HepG2 (cell line): ENCODE data around the gene LYZL6. TPM values are rescaled to one million over a fixed set of nuclear protein-coding genes. Genes with fewer than 3 reads are reported as not detected.

Source experiments
- ATAC-seq: fragments of 200-7000 bp; cut with Tn5 transposase; 3 replicates; pipeline ENCODE4 v1.9.1; 2020; ENCODE audit warnings: mild to moderate bottlenecking, moderate library complexity
- BruUV-seq: library from RNA; stranded (reverse); fragments of 400-500 nt; replicated peaks from 2 replicates; lab custom pipeline; 2021; lab: Mats Ljungman, UMichigan
- CTCF ChIA-PET: fragments of 300-600 bp; formaldehyde crosslinking; extraction: SDS; loops from one replicate; lab custom pipeline; 2021; ENCODE audit warnings: low total read pairs, inconsistent platforms, low intra/inter-chr PET ratio; lab: Yijun Ruan, JAX
- POLR2A ChIA-PET: fragments of 350-600 bp; sonication (Branson Sonifier 250); formaldehyde crosslinking; loops from one replicate; lab custom pipeline; 2020; ENCODE audit warnings: antibody characterized with exemption, inconsistent platforms; lab: Yijun Ruan, JAX
- DNase-seq: peaks from one replicate; pipeline ENCODE4 v3.0.0-alpha.2; 2015; ENCODE audit warnings: low spot score
- FAIRE-seq: peaks from 3 replicates; lab custom pipeline; 2011; peaks lifted over from hg19 to GRCh38; lab: Jason Lieb, UNC
- H2AFZ ChIP-seq: one replicate; pipeline ENCODE4 v1.6.1; 2011; ENCODE audit warnings: low read length, inconsistent platforms
- H3K27ac ChIP-seq: fragments of 300-600 bp; 3 replicates; pipeline ENCODE4 v1.8.0; 2011; ENCODE audit warnings: mixed run types, mild to moderate bottlenecking, mixed read lengths, low read length, inconsistent platforms; ENCODE audit not compliant: insufficient read depth; ENCODE audit errors: extremely low read length
- H3K27me3 ChIP-seq, 2 experiments: fragments of 200-600 bp in 1 of 2; 2 replicates in 1 of 2; 3 replicates in 1 of 2; pipeline versions ENCODE4 v1.6.0 to v1.8.0; 2011; ENCODE audit warnings: low read length in 2 of 2, mild to moderate bottlenecking in 2 of 2, moderate library complexity in 2 of 2, inconsistent platforms in 1 of 2; ENCODE audit not compliant: insufficient read depth in 2 of 2, control insufficient read depth in 1 of 2
- H3K36me3 ChIP-seq, 2 experiments: fragments of 200-600 bp in 1 of 2; replicated peaks in 1 of 2; 2 replicates in 1 of 2; 3 replicates in 1 of 2; pipeline versions ENCODE4 v1.5.1 to v1.8.0; 2011; ENCODE audit warnings: low read length in 2 of 2, inconsistent platforms in 1 of 2; ENCODE audit not compliant: insufficient read depth in 2 of 2, control insufficient read depth in 1 of 2
- H3K4me1 ChIP-seq: 2 replicates; pipeline ENCODE4 v1.5.1; 2012; ENCODE audit warnings: low read length, inconsistent platforms; ENCODE audit not compliant: insufficient read depth
- H3K4me2 ChIP-seq: 2 replicates; pipeline ENCODE4 v1.6.0; 2011; ENCODE audit warnings: low read depth, low read length, inconsistent platforms
- H3K4me3 ChIP-seq, 3 experiments: fragments of 200-600 bp in 1 of 3; sonication (generic), shearing (Covaris generic) in 1 of 3; replicated peaks in 1 of 3; 2 replicates each; pipeline ENCODE4 v1.5.1; 2011 to 2016; ENCODE audit warnings: low read length in 3 of 3, inconsistent platforms in 2 of 3, low read depth in 2 of 3, mild to moderate bottlenecking in 2 of 3, control low read depth in 1 of 3, mixed read lengths in 1 of 3; ENCODE audit not compliant: insufficient read depth in 1 of 3
- H3K79me2 ChIP-seq: one replicate; pipeline ENCODE4 v1.6.1; 2011; ENCODE audit warnings: low read length, inconsistent platforms; ENCODE audit not compliant: insufficient read depth
- H3K9ac ChIP-seq: 2 replicates; pipeline ENCODE4 v1.6.0; 2011; ENCODE audit warnings: mild to moderate bottlenecking, low read depth, low read length, inconsistent platforms; ENCODE audit not compliant: insufficient read depth
- H3K9me3 ChIP-seq: 2 replicates; pipeline ENCODE4 v1.5.1; 2012; ENCODE audit warnings: mild to moderate bottlenecking, low read length
- H4K20me1 ChIP-seq: 2 replicates; pipeline ENCODE4 v1.6.0; 2011; ENCODE audit warnings: inconsistent platforms, mild to moderate bottlenecking, low read length, moderate library complexity; ENCODE audit not compliant: insufficient read depth
- LCORL ChIP-seq, 2 experiments: fragments of 450-650 bp in 1 of 2; sonication (generic) in 1 of 2; formaldehyde crosslinking in 1 of 2; IDR thresholded peaks; 2 replicates each; pipeline versions ENCODE4 v1.5.0 to v1.6.1; 2017 to 2020; ENCODE audit warnings: antibody characterized with exemption in 1 of 2, missing genetic modification reagents in 1 of 2
- ZNF24 ChIP-seq: fragments of 450-650 bp; IDR thresholded peaks from 2 replicates; pipeline ENCODE4 v1.6.1; 2017; ENCODE audit warnings: antibody characterized with exemption, mild to moderate bottlenecking
- ZNF616 ChIP-seq: sonication (generic); formaldehyde crosslinking; IDR thresholded peaks from 2 replicates; pipeline ENCODE4 v1.5.0; 2020; ENCODE audit warnings: low read depth, mild to moderate bottlenecking, missing genetic modification reagents
- ZNF768 ChIP-seq: sonication (generic); formaldehyde crosslinking; IDR thresholded peaks from 2 replicates; pipeline ENCODE4 v1.4.0; 2020; ENCODE audit warnings: missing genetic modification reagents
- ZNF878 ChIP-seq: sonication (generic); formaldehyde crosslinking; IDR thresholded peaks from 2 replicates; pipeline ENCODE4 v1.8.1; 2023; ENCODE audit warnings: mild to moderate bottlenecking, missing genetic modification reagents, moderate library complexity
- WGBS: methylation state at CpG from one replicate; pipeline ENCODE4 v1.1.6; 2017; ENCODE audit warnings: low lambda C conversion rate; 5-methylcytosine and 5-hydroxymethylcytosine counted together
- in situ Hi-C: cut with HindIII; loops from 2 replicates; pipeline ENCODE4 v1.10.0; 2017; ENCODE audit warnings: low pct_unique_long_range_greater_than_20kb; ENCODE audit not compliant: extremely low pct_ligation_motif_present
- intact Hi-C: fragments of 100-400 bp; cut with micrococcal nuclease; formaldehyde crosslinking; loops from one replicate; pipeline ENCODE4 v1.10.0; 2022; ENCODE audit not compliant: unreplicated experiment
- polyA plus RNA-seq, 8 experiments: library from polyadenylated mRNA; depleted of rRNA in 3 of 8; stranded (reverse) in 7 of 8; unstranded in 1 of 8; fragments of >200 nt; fragmentation: Illumina TruSeq in 4 of 8; extraction: Trizol in 4 of 8; gene quantifications; 2 replicates each; pipeline versions ENCODE4 v1.2.1 to v1.2.3, GENCODE V29; 2011 to 2016; ENCODE audit warnings: low read depth in 4 of 8, missing spikeins in 1 of 8, mixed read lengths in 1 of 8; ENCODE audit not compliant: insufficient read depth in 1 of 8
- total RNA-seq, 5 experiments: library from RNA; depleted of rRNA; stranded (reverse); fragments of >200 nt; fragmentation: Illumina TruSeq; extraction: Trizol; gene quantifications; 2 replicates each; pipeline ENCODE4 v1.2.3, GENCODE V29; 2016; ENCODE audit warnings: low read depth in 1 of 5
- TF ChIP-seq, protein P1 (sequence below): sonication (generic); formaldehyde crosslinking; IDR thresholded peaks from 2 replicates; pipeline ENCODE4 v1.8.0; 2022; ENCODE audit warnings: missing genetic modification reagents, mild to moderate bottlenecking, moderate library complexity, borderline replicate concordance
- TF ChIP-seq, protein P2 (sequence below): sonication (generic); formaldehyde crosslinking; IDR thresholded peaks from 2 replicates; pipeline ENCODE4 v1.4.0; 2020; ENCODE audit warnings: mild to moderate bottlenecking, missing genetic modification reagents
- TF ChIP-seq, protein P3 (sequence below): sonication (generic); formaldehyde crosslinking; IDR thresholded peaks from 2 replicates; pipeline ENCODE4 v1.8.1; 2022; ENCODE audit warnings: low read depth, mild to moderate bottlenecking, missing genetic modification reagents
- TF ChIP-seq, protein P4 (sequence below): sonication (generic); formaldehyde crosslinking; IDR thresholded peaks from 2 replicates; pipeline ENCODE4 v1.4.0; 2020; ENCODE audit warnings: missing genetic modification reagents

LYZL6 gene
- total and polyA plus RNA-seq, 2 of the 13 experiments (the other 11 are each of a cell fraction or from before 2014, with no cell fraction given): not detected

DNA sequence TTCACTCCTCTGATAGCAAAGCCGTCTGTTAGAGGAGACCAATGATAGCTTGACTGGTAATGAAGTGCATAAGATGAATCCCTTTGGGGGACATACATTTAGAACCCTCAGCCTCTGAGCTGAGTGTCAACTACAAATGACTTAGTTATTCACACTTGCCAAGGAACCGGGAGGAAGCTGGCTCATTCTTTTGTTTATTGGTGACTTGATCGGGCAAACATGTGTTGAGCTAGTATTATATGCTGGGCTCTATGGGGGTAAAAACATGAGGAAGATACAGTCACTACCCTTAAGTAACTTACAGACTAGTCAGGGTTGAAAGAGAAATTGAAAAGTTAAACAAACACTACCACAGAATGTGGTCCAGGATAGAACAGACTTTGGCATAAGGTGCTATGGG is 34.8 kb upstream of the LYZL6 start:
- POLR2A ChIA-PET: interaction anchor here (1.8 to 1.9 kb wide), 2 partner anchors 21 to 23 kb away, joined by 7 to 8 read pairs; partner anchors contain the start of gene CCL15
- no peaks in the 10 kb centered on the region; a peak in 1 of 5 replicates for H3K27me3 ChIP-seq
- no peak overlapping the region for H3K4me2 ChIP-seq
- FAIRE-seq (no peak), ATAC-seq (no peak), DNase-seq (no peak)
- intact Hi-C loops: no loop called here
- in situ Hi-C loops: no loop called here
- no peaks in the 10 kb centered on the region for H3K9me3 ChIP-seq
- no peak overlapping the region for H3K27ac ChIP-seq
- H2AFZ ChIP-seq: no peak overlapping the region
- no peaks in the 10 kb centered on the region for H4K20me1 ChIP-seq
- H3K4me1 ChIP-seq: peaks cover 94% of the 10 kb centered on the region
- H3K9ac ChIP-seq: no peak overlapping the region
- CTCF ChIA-PET: no interaction called here
- 92% methylated on average over 3 of the region's 3 CpGs for WGBS
- no peaks in the 10 kb centered on the region for H3K79me2 ChIP-seq
- H3K4me3 ChIP-seq: no peak overlapping the region
- no peaks in the 10 kb centered on the region for H3K36me3 ChIP-seq
- BruUV-seq: no TSS peak
- no peak for TF ChIP-seq ZNF24
- no peak for TF ChIP-seq ZNF616
- TF ChIP-seq, protein P1, sequence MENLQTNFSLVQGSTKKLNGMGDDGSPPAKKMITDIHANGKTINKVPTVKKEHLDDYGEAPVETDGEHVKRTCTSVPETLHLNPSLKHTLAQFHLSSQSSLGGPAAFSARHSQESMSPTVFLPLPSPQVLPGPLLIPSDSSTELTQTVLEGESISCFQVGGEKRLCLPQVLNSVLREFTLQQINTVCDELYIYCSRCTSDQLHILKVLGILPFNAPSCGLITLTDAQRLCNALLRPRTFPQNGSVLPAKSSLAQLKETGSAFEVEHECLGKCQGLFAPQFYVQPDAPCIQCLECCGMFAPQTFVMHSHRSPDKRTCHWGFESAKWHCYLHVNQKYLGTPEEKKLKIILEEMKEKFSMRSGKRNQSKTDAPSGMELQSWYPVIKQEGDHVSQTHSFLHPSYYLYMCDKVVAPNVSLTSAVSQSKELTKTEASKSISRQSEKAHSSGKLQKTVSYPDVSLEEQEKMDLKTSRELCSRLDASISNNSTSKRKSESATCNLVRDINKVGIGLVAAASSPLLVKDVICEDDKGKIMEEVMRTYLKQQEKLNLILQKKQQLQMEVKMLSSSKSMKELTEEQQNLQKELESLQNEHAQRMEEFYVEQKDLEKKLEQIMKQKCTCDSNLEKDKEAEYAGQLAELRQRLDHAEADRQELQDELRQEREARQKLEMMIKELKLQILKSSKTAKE (CRISPR knock-in tag): no peak
- TF ChIP-seq, protein P2, sequence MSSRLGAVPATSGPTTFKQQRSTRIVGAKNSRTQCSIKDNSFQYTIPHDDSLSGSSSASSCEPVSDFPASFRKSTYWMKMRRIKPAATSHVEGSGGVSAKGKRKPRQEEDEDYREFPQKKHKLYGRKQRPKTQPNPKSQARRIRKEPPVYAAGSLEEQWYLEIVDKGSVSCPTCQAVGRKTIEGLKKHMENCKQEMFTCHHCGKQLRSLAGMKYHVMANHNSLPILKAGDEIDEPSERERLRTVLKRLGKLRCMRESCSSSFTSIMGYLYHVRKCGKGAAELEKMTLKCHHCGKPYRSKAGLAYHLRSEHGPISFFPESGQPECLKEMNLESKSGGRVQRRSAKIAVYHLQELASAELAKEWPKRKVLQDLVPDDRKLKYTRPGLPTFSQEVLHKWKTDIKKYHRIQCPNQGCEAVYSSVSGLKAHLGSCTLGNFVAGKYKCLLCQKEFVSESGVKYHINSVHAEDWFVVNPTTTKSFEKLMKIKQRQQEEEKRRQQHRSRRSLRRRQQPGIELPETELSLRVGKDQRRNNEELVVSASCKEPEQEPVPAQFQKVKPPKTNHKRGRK (CRISPR knock-in tag): no peak
- TF ChIP-seq, protein P3, sequence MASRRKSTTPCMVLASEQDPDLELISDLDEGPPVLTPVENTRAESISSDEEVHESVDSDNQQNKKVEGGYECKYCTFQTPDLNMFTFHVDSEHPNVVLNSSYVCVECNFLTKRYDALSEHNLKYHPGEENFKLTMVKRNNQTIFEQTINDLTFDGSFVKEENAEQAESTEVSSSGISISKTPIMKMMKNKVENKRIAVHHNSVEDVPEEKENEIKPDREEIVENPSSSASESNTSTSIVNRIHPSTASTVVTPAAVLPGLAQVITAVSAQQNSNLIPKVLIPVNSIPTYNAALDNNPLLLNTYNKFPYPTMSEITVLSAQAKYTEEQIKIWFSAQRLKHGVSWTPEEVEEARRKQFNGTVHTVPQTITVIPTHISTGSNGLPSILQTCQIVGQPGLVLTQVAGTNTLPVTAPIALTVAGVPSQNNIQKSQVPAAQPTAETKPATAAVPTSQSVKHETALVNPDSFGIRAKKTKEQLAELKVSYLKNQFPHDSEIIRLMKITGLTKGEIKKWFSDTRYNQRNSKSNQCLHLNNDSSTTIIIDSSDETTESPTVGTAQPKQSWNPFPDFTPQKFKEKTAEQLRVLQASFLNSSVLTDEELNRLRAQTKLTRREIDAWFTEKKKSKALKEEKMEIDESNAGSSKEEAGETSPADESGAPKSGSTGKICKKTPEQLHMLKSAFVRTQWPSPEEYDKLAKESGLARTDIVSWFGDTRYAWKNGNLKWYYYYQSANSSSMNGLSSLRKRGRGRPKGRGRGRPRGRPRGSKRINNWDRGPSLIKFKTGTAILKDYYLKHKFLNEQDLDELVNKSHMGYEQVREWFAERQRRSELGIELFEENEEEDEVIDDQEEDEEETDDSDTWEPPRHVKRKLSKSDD (CRISPR knock-in tag): no peak
- TF ChIP-seq ZNF878 (CRISPR knock-in tag): no peak
- TF ChIP-seq LCORL (IDR thresholded peaks at IDR 0.05): no peak
- no peak for TF ChIP-seq LCORL (CRISPR knock-in tag; IDR thresholded peaks at IDR 0.05)
- TF ChIP-seq, protein P4, sequence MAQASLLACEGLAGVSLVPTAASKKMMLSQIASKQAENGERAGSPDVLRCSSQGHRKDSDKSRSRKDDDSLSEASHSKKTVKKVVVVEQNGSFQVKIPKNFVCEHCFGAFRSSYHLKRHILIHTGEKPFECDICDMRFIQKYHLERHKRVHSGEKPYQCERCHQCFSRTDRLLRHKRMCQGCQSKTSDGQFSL (CRISPR knock-in tag): no peak
- TF ChIP-seq ZNF768 (CRISPR knock-in tag): no peak
